H1 (cell line): Measurements from ENCODE around the gene SSX4B. TPM values are rescaled to one million over a fixed set of nuclear protein-coding genes. Genes with fewer than 3 reads are reported as not detected.

Source experiments
- CTCF ChIA-PET: fragments of 300-600 bp; sonication (Branson Sonifier 250); formaldehyde crosslinking; loops from one replicate; lab custom pipeline; 2021; ENCODE audit not compliant: partially characterized antibody; lab: Charles Lee
- POLR2A ChIA-PET: fragments of 300-600 bp; sonication (Branson Sonifier 250); formaldehyde crosslinking; loops from one replicate; lab custom pipeline; 2021; ENCODE audit warnings: inconsistent platforms; ENCODE audit not compliant: partially characterized antibody; lab: Charles Lee
- DNase-seq, 2 experiments: peaks; one replicate each; pipeline versions ENCODE4 v3.0.0 to v3.0.0-alpha.2; 2010 to 2022; ENCODE audit warnings: low spot score in 2 of 2, low read depth in 1 of 2, mixed read lengths in 1 of 2
- FAIRE-seq: peaks from 2 replicates; lab custom pipeline; 2011; peaks lifted over from hg19 to GRCh38; lab: Jason Lieb, UNC
- H2AFZ ChIP-seq: 2 replicates; pipeline ENCODE4 v1.8.1; 2012; ENCODE audit warnings: low read length, inconsistent platforms
- H2AK5ac ChIP-seq: 2 replicates; pipeline ENCODE4 v1.6.1; 2013; ENCODE audit warnings: low read depth, low read length
- H2BK120ac ChIP-seq: replicated peaks from 2 replicates; pipeline ENCODE3; 2013; ENCODE audit warnings: low read depth, low read length, inconsistent platforms
- H2BK12ac ChIP-seq: 2 replicates; pipeline ENCODE4 v1.6.1; 2013; ENCODE audit warnings: low read depth, low read length
- H2BK15ac ChIP-seq: 2 replicates; pipeline ENCODE4 v1.6.1; 2013; ENCODE audit warnings: low read length
- H2BK20ac ChIP-seq: 2 replicates; pipeline ENCODE4 v1.6.1; 2013; ENCODE audit warnings: low read length
- H2BK5ac ChIP-seq: 2 replicates; pipeline ENCODE4 v1.6.1; 2013; ENCODE audit warnings: low read depth, low read length
- H3K14ac ChIP-seq: 2 replicates; pipeline ENCODE4 v1.6.1; 2013; ENCODE audit warnings: inconsistent platforms; ENCODE audit not compliant: insufficient read length
- H3K18ac ChIP-seq: 2 replicates; pipeline ENCODE4 v1.6.1; 2013; ENCODE audit warnings: low read length; ENCODE audit errors: extremely low read depth
- H3K23ac ChIP-seq: 2 replicates; pipeline ENCODE4 v1.6.1; 2013; ENCODE audit warnings: inconsistent platforms; ENCODE audit not compliant: insufficient read length
- H3K23me2 ChIP-seq: 2 replicates; pipeline ENCODE4 v1.6.1; 2013; ENCODE audit warnings: low read depth, low read length
- H3K27ac ChIP-seq: 2 replicates; pipeline ENCODE4 v1.6.1; 2011; ENCODE audit warnings: low read depth, low read length, inconsistent platforms
- H3K27me3 ChIP-seq, 4 experiments: replicated peaks in 1 of 4; 1 replicate in 1 of 4; 2 replicates in 3 of 4; pipeline versions ENCODE4 v1.6.1 to v1.8.1; 2011 to 2013; ENCODE audit warnings: low read length in 3 of 4, mild to moderate bottlenecking in 3 of 4, inconsistent platforms in 2 of 4, mixed read lengths in 2 of 4, moderate library complexity in 1 of 4; ENCODE audit not compliant: control insufficient read depth in 3 of 4, insufficient read depth in 3 of 4; ENCODE audit errors: extremely low read depth in 1 of 4
- H3K36me3 ChIP-seq, 4 experiments: 2 replicates each; pipeline versions ENCODE4 v1.6.1 to v1.8.1; 2011 to 2013; ENCODE audit warnings: mild to moderate bottlenecking in 4 of 4, low read length in 3 of 4, moderate library complexity in 2 of 4, control low read depth in 1 of 4, inconsistent platforms in 1 of 4; ENCODE audit not compliant: insufficient read depth in 4 of 4, control insufficient read depth in 2 of 4
- H3K4ac ChIP-seq: replicated peaks from 2 replicates; pipeline ENCODE3; 2013; ENCODE audit warnings: low read length, low read depth, mixed read lengths, inconsistent platforms; ENCODE audit not compliant: insufficient read length
- H3K4me1 ChIP-seq, 4 experiments: replicated peaks in 1 of 4; 1 replicate in 1 of 4; 2 replicates in 3 of 4; pipeline versions ENCODE4 v1.6.1 to v1.8.1; 2011 to 2013; ENCODE audit warnings: low read length in 3 of 4, inconsistent platforms in 2 of 4, mixed read lengths in 1 of 4; ENCODE audit not compliant: insufficient read depth in 4 of 4, control insufficient read depth in 3 of 4
- H3K4me2 ChIP-seq, 2 experiments: 2 replicates each; pipeline versions ENCODE4 v1.6.1 to v1.8.1; 2011 to 2013; ENCODE audit warnings: low read depth in 2 of 2, low read length in 2 of 2, control low read depth in 1 of 2, inconsistent platforms in 1 of 2, mild to moderate bottlenecking in 1 of 2; ENCODE audit not compliant: insufficient read depth in 1 of 2
- H3K4me3 ChIP-seq, 4 experiments: fragments of 200-600, 300-600 bp in 1 of 4; sonication (generic), shearing (Covaris generic), sonication (Bioruptor Twin) in 1 of 4; 2 replicates each; pipeline versions ENCODE4 v1.5.1 to v1.8.1; 2011 to 2016; ENCODE audit warnings: low read length in 4 of 4, low read depth in 3 of 4, control low read depth in 2 of 4, inconsistent platforms in 2 of 4, mild to moderate bottlenecking in 2 of 4, mixed read lengths in 1 of 4, moderate library complexity in 1 of 4; ENCODE audit not compliant: insufficient read depth in 2 of 4; ENCODE audit errors: extremely low read depth in 1 of 4
- H3K56ac ChIP-seq: replicated peaks from 2 replicates; pipeline ENCODE3; 2013; ENCODE audit warnings: low read depth, mild to moderate bottlenecking, mixed read lengths, low read length, inconsistent platforms; ENCODE audit not compliant: insufficient read length
- H3K79me1 ChIP-seq: 2 replicates; pipeline ENCODE4 v1.6.1; 2013; ENCODE audit warnings: low read depth, low read length, control low read depth
- H3K79me2 ChIP-seq, 2 experiments: 2 replicates each; pipeline versions ENCODE4 v1.6.1 to v1.8.1; 2012 to 2013; ENCODE audit warnings: low read length in 2 of 2, mild to moderate bottlenecking in 2 of 2, inconsistent platforms in 1 of 2; ENCODE audit not compliant: insufficient read depth in 2 of 2, control insufficient read depth in 1 of 2
- H3K9ac ChIP-seq, 4 experiments: replicated peaks in 1 of 4; 1 replicate in 1 of 4; 2 replicates in 3 of 4; pipeline versions ENCODE4 v1.6.1 to v1.8.1; 2011 to 2013; ENCODE audit warnings: low read depth in 3 of 4, low read length in 3 of 4, control low read depth in 2 of 4, mild to moderate bottlenecking in 2 of 4, moderate library complexity in 2 of 4, inconsistent platforms in 1 of 4; ENCODE audit errors: extremely low read depth in 1 of 4
- H3K9me3 ChIP-seq, 2 experiments: 2 replicates each; pipeline versions ENCODE4 v1.6.1 to v1.8.1; 2012 to 2013; ENCODE audit warnings: mild to moderate bottlenecking in 2 of 2, moderate library complexity in 2 of 2, control low read depth in 1 of 2, inconsistent platforms in 1 of 2, low read depth in 1 of 2, low read length in 1 of 2, mixed read lengths in 1 of 2; ENCODE audit not compliant: insufficient read depth in 2 of 2
- H4K20me1 ChIP-seq, 2 experiments: replicated peaks in 1 of 2; 2 replicates each; pipeline versions ENCODE3 to v1.8.1; 2011 to 2013; ENCODE audit warnings: inconsistent platforms in 2 of 2, low read length in 2 of 2, mild to moderate bottlenecking in 1 of 2; ENCODE audit not compliant: insufficient read depth in 2 of 2, control insufficient read depth in 1 of 2
- H4K5ac ChIP-seq: 2 replicates; pipeline ENCODE4 v1.6.1; 2013; ENCODE audit warnings: low read length, low read depth, mixed read lengths, inconsistent platforms; ENCODE audit not compliant: insufficient read length
- H4K8ac ChIP-seq: 2 replicates; pipeline ENCODE4 v1.8.0; 2013; ENCODE audit warnings: mild to moderate bottlenecking, moderate library complexity, low read length, inconsistent platforms; ENCODE audit not compliant: insufficient read depth; ENCODE audit errors: extremely low read depth
- H4K91ac ChIP-seq: replicated peaks from 2 replicates; pipeline ENCODE3; 2013; ENCODE audit warnings: low read length, mixed read lengths, inconsistent platforms; ENCODE audit not compliant: insufficient read length
- CEBPB ChIP-seq: IDR thresholded peaks from 2 replicates; pipeline ENCODE4 v1.6.1; 2012; ENCODE audit warnings: low read depth, low read length
- CREB1 ChIP-seq: IDR thresholded peaks from 2 replicates; pipeline ENCODE4 v1.6.1; 2012; ENCODE audit warnings: inconsistent platforms
- CTBP2 ChIP-seq: IDR thresholded peaks from 2 replicates; pipeline ENCODE4 v1.7.0; 2011; ENCODE audit warnings: borderline replicate concordance, mild to moderate bottlenecking, moderate library complexity, mixed read lengths, low read length; ENCODE audit not compliant: insufficient read depth, insufficient read length
- TCF12 ChIP-seq: IDR thresholded peaks from 2 replicates; pipeline ENCODE4 v1.6.1; 2011; ENCODE audit warnings: low read depth, mild to moderate bottlenecking, low read length
- WGBS, 2 experiments: shearing (Covaris generic) in 1 of 2; methylation state at CpG; one replicate each; pipeline versions ENCODE4 v1.1.6 to v1.1.7; 2013 to 2015; ENCODE audit warnings: low lambda C conversion rate in 2 of 2, mixed read lengths in 2 of 2, inconsistent platforms in 1 of 2, low coverage in 1 of 2, missing lambda C conversion rate in 1 of 2; ENCODE audit not compliant: insufficient replicate concordance in 2 of 2, insufficient coverage in 1 of 2, insufficient read length in 1 of 2; ENCODE audit errors: extremely low coverage in 1 of 2, missing lambda C conversion rate in 1 of 2; 5-methylcytosine and 5-hydroxymethylcytosine counted together
- polyA plus RNA-seq, 7 experiments: library from polyadenylated mRNA; depleted of rRNA in 3 of 7; stranded (reverse) in 5 of 7; unstranded in 2 of 7; fragments of >200 nt in 5 of 7; fragments of 200-250 nt in 2 of 7; gene quantifications; 1 replicate in 5 of 7; 2 replicates in 1 of 7; 4 replicates in 1 of 7; pipeline versions ENCODE4 v1.2.1 to v1.2.3, GENCODE V29; 2011 to 2013; ENCODE audit warnings: missing spikeins in 2 of 7, mixed read lengths in 2 of 7
- total RNA-seq: library from RNA; stranded (reverse); fragmentation: NEBNext Ultra II Directional; extraction: Animal tissue kit (Norgen Biotek cat#: 25700); gene quantifications from 2 replicates; pipeline ENCODE4 v1.2.1, GENCODE V29; 2021

The SSX4B gene
- total and polyA plus RNA-seq, 2 of the 8 experiments (the other 6 are each of a cell fraction or from before 2014, with no cell fraction given): 0.26 to 0.32 TPM

DNA sequence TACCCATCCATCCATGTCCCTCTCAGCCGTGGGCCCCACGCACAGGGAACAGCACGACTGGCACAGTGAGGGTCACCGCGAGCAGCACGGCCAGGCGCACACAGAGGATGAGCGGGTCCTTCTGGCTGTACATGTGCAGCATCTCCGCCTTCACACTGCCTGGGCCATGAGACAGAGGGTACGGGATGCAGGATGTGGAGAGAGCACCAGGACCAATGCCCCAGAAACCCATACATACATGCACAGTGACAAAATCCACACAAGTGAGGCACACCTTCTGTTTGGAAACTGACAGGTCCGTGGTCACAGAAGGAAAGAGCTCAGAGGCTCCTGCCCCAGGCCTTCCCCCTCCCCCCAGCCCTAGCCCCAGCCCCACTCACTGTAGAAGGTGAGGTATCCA, 48.8 kb upstream of the SSX4B start:
- no peaks in the 10 kb centered on the region for H3K23me2 ChIP-seq
- H3K27ac ChIP-seq: no peak overlapping the region
- H3K9me3 ChIP-seq: no peaks in the 10 kb centered on the region
- no peak overlapping the region for H3K14ac ChIP-seq
- H2AFZ ChIP-seq: no peak overlapping the region
- H2AK5ac ChIP-seq: no peak overlapping the region
- no peak overlapping the region for H2BK120ac ChIP-seq
- WGBS, 2 experiments: 100% methylated on average over 3 of the region's 11 CpGs; no CpG with 5 or more reads in 1 of the 2 experiments
- TF ChIP-seq TCF12 (no peak), CTBP2 (no peak), CREB1 (no peak), CEBPB (no peak)
- ChIA-PET CTCF (no interaction called here), POLR2A (no interaction called here)
- H3K56ac ChIP-seq: no peak overlapping the region
- peaks cover 0 to 1% of the 10 kb centered on the region in 2 experiments for H4K20me1 ChIP-seq
- no peak overlapping the region for H3K4me2 ChIP-seq
- no peak overlapping the region for H2BK12ac ChIP-seq
- peaks cover 0 to 13% (median 5%) of the 10 kb centered on the region in 4 experiments; a peak in 5 of 8 replicates for H3K36me3 ChIP-seq
- H2BK20ac ChIP-seq: no peak overlapping the region
- H4K91ac ChIP-seq: no peak overlapping the region
- H3K4me3 ChIP-seq: no peak overlapping the region
- no peaks in the 10 kb centered on the region for H3K27me3 ChIP-seq
- H3K4me1 ChIP-seq: no peaks in the 10 kb centered on the region
- H4K8ac ChIP-seq: no peak overlapping the region
- H3K23ac ChIP-seq: no peak overlapping the region
- H2BK15ac ChIP-seq: no peak overlapping the region
- H3K79me1 ChIP-seq: 0 out of 2 replicates have a peak, but pooled peaks cover 2% of the 10 kb centered on the region
- FAIRE-seq (no peak), DNase-seq (no peak)
- H3K9ac ChIP-seq: no peak overlapping the region
- no peak overlapping the region for H2BK5ac ChIP-seq
- no peak overlapping the region for H4K5ac ChIP-seq
- no peak overlapping the region for H3K4ac ChIP-seq
- no peak overlapping the region for H3K18ac ChIP-seq
- peaks cover 0 to 5% of the 10 kb centered on the region in 2 experiments; a peak in 1 of 4 replicates for H3K79me2 ChIP-seq
